Sciatic nerve (tissue), 2 donors: ENCODE results near the gene PRDM15. TPM values are rescaled to one million over a fixed set of nuclear protein-coding genes. Genes with fewer than 3 reads are reported as not detected.

ENCODE experiments used
- ATAC-seq: fragments of 200-7000 bp; cut with Tn5 transposase; one replicate; pipeline ENCODE4 v1.9.1; 2020; ENCODE audit warnings: mild to moderate bottlenecking, moderate library complexity
- DNase-seq: peaks from one replicate; pipeline ENCODE4 v3.0.0-alpha.2; 2020; ENCODE audit warnings: low spot score
- intact Hi-C: fragments of 100-400 bp; cut with DNase I; formaldehyde crosslinking; loops from one replicate; pipeline ENCODE4 v1.14.2; 2022
- total RNA-seq: library from RNA; stranded (reverse); fragmentation: NEBNext Ultra II Directional; extraction: Animal tissue kit (Norgen Biotek cat#: 25700); gene quantifications from one replicate; pipeline ENCODE4 v1.2.1, GENCODE V29; 2021
- donor health status: DM: no; HTN: no; CAD: no.
- donor health status: DM: no; HTN: no; CAD: no.

The PRDM15 gene
- total RNA-seq, 1 donor from 2014 or later, result 10.0 TPM

DNA sequence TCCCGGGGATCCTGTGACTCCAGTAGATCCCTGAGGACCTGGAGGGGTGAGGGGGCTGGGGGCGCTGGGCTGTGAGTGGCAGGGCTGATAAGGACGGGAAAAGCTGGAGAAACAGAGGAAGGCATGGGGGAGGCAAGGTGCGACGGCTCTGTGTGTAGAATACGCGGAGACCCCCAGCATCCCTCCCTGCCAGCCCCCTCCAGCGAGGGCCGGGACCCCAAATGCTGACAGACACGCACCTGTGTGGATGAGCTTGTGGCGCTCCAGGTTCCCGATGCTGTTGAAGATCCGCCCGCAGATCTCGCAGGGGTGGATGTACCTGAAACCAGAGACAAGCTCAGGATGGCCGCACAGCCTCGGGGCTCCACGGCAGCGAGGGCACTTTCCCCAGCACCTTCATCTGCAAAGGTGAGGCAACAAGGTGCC is 59.3 kb downstream of the PRDM15 start:
- no peak for DNase-seq

DNA sequence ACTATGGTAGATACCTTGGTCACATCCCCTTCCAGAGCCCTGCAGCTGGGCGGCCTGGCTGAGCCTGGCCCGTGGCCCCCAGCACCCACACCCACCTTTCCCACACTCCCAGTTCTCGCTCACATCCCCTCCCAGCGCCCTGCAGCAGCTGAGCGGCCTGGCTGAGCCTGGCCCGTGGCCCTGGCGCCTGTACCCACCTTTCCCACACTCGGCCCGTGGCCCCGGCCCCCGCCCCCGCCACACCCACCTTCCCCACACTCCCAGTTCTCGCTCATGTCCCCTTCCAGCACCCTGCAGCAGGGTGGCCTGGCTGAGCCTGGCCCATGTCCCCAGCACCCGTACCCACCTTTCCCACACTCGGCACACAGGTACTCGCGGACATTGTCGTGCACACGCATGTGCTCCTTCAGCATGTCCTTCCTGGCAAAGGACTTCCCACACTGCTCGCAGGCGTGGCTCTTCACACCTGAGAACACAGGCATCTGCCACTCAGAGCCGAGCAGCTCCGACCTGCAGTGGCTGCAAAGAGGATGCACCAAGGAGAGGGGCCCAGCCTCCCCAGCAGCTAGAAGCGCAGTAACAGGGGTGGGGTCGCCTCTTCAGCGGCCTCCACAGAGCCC is 59.8 kb downstream of the PRDM15 start:
- ATAC-seq (no peak), DNase-seq (no peak)
- intact Hi-C loops, result loop anchor here (5.0 kb wide), 1 partner anchor 298 kb away; no protein-coding TSS in a partner anchor

More for the DNA sequence above, 59.3 kb downstream of the PRDM15 start:
- ATAC-seq, result no peak
- intact Hi-C loops, result loop anchor here (5.0 kb wide), 1 partner anchor 297 kb away; no protein-coding TSS in a partner anchor

DNA sequence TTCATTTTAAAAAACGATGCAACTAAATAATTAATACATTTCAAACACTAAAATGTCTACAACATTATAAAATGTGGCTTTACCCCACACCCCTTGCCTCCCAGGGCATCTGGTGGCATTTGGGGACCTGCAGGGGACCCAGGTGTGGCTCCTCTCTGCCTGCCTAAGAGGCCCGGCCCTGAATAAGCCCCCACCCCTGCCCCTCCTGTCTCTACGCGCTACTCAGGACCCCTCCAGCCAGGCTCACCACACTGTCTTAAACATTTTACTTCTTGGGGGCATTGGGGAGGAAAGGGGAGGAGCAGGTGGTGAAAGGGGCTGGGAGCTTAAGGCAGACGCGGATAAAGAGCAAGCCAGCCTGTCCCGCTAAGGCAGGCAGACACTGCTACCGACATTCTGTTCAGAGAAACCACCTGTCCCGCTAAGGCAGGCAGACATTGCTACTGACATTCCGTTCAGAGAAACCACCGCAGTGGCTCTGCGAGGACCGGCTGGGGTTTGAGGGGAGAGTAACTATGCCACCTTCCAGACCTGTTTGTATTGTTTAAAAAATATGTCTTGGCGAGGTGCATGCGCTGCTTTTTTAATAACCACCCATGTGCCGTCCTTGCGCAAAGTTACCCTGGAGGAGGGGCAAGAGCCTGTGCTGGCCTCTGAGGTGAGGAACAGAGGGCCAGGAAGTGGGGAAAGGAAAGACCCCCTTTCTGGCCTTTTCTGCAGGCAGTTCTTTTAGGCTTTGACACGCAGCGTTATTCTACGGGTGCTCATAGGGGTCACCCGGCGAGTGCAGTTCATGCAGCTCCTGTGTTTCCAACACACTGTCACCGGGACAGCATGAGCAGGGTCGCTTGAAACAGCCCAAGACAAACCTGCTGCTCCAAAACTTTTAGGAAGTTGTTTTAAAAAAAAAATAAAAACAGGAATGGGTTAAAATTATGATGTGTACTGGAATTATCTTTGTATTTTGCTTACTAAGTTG is 61.0 kb downstream of the PRDM15 start:
- intact Hi-C loops, result loop anchor here (5.0 kb wide), 1 partner anchor 299 kb away; no protein-coding TSS in a partner anchor
- ATAC-seq, result no peak
- no peak for DNase-seq

DNA sequence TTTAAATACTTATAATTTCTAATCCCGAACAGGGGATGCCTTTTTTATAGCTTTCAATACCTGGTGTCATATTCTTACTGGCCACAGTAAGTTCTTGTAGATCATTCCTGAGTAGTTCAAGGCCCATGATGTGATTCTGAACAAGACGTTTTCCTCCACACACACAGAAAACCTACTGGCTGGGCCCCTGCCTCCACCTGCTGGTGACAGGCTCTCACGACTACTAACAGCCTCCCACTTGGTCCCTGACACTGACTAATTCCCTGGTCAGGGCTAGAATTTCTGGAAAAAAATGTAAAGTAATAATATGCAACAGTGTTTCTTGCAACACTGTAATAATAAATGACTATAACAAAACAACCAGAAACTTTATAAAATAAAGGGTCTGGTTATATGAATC is 61.9 kb downstream of the PRDM15 start:
- intact Hi-C loops, result loop anchor here (5.0 kb wide), 1 partner anchor 300 kb away; no protein-coding TSS in a partner anchor
- ATAC-seq, result peak; percentile 85

DNA sequence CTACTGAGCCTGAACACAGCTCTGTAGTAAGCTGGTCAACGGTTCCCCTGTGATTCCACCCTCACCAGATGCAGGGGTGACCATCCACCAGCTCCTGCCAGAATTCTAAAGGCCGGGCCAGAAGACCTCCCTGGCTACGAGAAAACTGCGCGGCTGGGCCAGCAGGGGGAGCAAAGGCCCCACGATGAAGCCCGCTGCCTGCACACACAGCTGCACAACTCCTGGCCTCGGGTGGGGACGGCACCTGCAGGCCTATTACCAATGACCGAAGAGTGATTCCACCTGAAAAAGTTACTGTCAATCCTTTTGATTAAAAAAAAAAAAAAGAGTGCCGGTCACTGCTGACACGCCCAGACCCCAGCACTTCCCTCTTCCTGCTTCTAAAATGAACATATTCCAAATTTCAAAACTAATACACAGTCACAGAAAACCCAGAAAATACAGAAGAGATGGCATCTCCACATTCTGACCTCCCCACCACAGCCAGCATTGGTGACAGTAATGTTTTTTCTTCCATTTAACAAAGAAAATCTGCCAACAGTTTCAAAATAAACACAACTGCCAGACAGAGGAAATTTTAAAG is 62.5 kb downstream of the PRDM15 start:
- intact Hi-C loops, result loop anchor here (5.0 kb wide), 1 partner anchor 301 kb away; no protein-coding TSS in a partner anchor
- DNase-seq (peak; percentile 78), ATAC-seq (peak; percentile 93)

More for the DNA sequence above, 61.9 kb downstream of the PRDM15 start:
- DNase-seq, result no peak

DNA sequence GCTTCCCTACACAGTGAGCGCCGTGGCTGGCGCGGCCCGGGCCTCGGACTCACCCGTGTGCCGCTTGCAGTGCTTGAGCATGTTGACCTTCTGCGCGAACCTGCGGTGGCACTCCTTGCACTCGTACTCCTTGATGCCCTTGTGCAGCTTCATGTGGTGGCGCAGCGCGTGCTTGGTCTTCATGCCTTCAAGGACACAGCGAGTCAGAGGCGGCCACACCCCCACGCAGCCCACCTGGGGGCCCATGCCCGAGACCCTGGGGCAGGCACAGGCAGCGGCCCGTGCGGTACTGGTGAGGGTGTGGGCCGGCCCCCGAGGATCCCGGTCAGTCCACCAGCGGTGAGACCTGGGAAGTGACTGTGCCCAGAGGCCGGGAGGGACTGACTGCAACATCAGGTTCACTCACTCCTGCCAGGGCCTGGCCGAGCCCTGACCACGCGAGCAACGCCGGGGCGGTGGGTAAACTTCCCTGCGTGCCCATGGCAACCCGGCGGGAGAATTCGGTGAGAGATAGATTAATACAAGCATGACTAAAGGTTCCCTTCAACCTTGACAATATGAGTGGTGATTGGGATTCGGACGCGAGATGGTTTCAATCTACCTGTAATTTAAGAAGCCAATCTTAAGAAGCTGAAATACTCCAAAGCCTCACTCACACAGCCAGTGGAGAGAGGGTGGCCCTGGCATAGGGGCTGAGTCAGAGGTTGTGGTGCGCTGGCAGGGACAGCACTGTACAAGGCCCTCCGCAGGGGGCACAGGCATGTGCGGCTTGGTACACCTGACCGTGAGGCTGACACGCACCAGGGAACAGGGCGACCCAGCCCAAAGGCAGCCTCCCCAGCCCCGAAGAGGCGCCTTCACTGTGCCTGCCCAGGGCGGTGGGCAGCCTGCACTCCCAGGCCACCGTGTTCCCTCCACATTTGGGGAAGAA is 63.2 kb downstream of the PRDM15 start:
- intact Hi-C loops, result loop anchor here (5.0 kb wide), 1 partner anchor 301 kb away; no protein-coding TSS in a partner anchor
- peak; percentile 33 for ATAC-seq

DNA sequence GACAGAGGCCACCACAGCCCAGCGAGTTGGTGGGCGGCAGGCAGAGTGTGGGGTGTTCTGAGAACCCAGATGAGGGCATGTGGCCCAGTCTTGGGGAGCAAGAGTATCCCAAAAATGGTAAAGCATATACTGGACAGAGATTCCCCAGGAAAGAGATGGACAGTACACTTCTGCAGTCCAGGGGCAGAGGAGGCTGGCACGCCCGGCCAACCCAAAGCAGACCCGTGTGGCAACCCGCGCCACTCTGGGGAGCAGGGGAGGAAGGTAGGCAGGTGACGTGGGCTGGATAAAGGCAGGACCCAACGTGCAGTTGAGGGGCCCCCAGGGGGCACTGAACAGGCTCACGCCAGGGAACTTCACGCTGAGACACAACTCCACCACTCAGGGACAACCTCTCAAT is 65.9 kb downstream of the PRDM15 start:
- ATAC-seq, result no peak
- intact Hi-C loops, result no loop called here
- DNase-seq, result no peak

More for the DNA sequence above, 63.2 kb downstream of the PRDM15 start:
- peak; percentile 56 for DNase-seq

DNA sequence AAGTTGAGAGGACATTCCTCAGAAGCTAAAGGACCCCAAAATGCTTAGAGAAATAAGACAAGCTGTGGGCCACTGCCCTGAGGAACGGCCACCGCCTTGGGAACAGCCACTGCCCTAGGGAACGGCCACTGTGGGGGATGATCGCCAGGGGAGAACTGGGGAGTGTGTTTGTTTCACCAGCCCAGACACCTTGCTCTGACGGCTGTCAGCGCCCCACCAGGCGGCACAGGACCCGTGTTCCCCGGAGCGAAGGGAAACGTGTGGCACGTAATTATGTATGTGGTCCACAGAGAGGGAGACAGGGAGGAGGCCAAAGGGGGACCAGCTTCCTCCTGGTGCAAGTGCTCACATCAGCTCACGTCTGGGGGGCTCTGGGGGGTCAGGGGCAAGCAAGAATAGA is 66.5 kb downstream of the PRDM15 start:
- no peak for ATAC-seq
- DNase-seq, result no peak
- intact Hi-C loops, result no loop called here

DNA sequence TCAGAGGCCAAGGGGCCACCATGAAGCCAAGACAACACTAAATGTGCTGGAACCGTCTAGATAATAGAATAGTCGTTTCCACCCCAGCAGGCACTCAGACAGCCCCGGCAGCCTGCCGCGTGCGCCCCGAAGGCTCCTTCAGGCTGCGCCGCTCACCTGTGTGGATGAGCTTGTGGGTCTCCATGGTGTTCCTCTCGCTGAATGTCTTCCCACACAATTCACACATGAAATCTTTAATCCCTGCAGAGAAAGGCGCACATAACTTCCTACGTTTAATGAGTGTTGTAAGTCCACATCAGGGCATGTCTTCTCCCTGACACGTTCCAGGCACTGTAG is 68.6 kb downstream of the PRDM15 start:
- ATAC-seq (no peak), DNase-seq (no peak)
- intact Hi-C loops, result no loop called here

DNA sequence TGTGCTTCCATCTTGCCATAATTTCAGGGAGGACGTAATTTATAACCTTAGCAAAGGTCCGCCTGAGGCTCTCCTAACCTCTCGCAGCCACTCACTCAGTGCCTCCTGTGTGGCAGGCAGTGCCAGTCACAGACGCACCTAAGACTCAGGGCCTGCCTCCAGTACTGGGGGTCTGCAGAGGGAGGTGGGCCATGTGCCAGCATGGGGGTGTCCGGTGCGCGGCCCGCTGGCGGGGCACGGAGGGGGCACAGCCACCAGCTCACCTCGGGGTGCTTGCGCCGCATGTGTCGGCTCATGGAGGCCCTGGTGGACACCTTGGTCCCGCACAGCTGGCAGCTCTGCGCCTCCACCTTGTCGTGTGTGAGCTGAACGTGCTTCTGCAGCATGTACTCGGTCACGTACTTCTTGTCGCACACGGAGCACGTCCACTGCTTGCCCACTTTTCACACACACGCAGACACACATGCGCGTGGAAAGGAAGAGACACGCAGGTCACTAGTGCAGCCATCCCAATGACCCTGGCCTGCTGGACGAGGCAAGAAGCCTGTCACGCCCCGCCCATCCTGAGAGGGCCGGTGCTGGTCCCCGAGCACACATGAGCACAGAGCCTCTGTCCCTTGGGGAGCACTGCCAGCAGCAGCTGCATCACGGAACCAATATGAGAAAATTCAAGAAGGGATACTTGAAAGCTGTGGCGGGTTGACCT is 69.1 kb downstream of the PRDM15 start:
- ATAC-seq, result no peak
- intact Hi-C loops, result no loop called here
- no peak for DNase-seq

DNA sequence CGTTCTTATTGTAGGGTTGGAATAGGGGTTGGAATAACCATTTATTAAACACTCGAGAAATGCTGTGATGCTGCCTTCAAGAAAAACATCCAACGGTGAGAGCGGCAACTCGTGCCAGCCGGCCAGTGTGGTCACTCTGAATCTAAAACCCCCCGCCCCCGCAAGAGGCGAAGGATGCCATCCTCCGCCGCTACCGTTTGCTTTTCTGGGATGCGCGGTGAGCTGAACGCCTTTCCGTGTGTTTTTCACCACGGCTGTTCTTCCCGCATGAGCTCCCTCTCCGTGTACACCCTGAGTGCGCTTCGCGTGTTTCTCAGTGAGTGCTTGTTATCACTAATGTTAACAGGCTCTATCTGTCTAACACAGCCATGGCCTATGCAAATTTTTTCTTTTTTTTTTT is 70.3 kb downstream of the PRDM15 start:
- intact Hi-C loops, result no loop called here
- ATAC-seq (no peak), DNase-seq (no peak)

DNA sequence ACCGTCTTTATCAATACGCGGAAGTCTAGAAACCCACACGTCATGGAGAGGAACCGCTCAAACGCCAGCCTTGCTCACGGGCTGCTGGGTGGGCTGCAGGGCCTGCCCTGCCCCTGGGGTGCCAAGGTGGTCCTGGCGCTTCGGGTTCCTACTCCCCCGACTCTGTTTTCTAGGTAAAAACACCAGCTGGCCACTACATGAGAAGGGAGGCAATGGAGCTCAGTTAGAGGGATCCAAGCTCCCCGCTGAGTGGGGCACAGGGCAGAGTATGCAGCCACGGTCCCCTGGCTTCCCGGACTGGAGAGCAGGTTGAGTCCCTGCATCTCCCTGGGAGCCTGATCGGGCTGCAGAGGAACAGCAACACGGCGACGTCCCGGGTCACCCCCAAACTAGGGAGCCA is 71.0 kb downstream of the PRDM15 start:
- intact Hi-C loops, result no loop called here
- no peak for ATAC-seq
- no peak for DNase-seq

DNA sequence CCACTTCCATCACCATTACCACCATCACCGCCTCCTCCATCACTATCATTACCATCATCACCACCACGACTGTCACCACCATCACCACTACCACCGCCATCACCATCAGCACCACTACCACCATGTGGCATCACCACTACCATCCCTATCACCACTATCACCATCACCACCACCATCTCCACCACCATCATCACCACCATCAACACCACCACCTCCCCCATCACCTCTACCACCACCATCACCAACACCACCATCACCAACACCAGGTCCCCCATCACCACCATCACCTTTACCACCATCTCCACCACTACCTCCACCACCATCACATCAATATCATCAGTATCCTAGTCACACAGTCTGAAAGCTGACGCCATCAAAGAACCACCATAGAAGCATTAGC is 72.4 kb downstream of the PRDM15 start:
- ATAC-seq (no peak), DNase-seq (no peak)
- intact Hi-C loops, result no loop called here

DNA sequence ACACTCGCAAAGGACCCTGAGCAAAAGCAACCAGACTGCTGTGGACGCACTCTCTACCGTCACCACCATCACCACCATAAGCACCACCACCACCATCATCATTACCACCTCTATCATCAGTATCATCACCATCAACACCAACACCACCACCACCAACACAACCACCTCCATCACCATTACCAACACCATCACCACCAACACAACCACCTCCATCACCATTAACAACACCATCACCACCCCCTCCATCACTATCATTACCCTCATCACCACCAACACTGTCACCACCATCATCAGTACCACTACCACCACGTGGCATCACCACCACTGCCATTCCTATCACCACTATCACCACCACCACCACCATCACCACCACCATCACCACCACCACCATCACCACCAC is 73.5 kb downstream of the PRDM15 start:
- intact Hi-C loops, result no loop called here
- ATAC-seq (no peak), DNase-seq (no peak)

DNA sequence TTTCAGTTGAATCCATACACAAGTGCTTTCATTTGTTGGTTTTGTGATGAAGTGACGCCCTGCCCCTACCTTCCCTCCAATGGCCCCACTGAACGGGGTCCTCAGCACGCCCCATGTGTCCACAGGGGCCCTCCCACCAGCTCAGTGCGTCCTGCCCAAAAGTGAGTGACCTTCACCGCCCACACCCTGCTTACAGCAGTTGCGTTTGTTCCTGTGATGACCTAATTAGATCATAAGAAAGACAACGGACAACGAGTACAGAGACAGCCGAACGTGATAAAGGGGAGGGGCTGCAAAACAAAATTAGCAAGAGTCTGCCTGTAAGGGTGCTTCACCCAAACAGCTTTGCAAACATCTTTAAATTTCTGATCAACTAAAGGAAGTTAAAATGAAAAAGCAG is 74.1 kb downstream of the PRDM15 start:
- DNase-seq, result no peak
- no peak for ATAC-seq
- intact Hi-C loops, result no loop called here

DNA sequence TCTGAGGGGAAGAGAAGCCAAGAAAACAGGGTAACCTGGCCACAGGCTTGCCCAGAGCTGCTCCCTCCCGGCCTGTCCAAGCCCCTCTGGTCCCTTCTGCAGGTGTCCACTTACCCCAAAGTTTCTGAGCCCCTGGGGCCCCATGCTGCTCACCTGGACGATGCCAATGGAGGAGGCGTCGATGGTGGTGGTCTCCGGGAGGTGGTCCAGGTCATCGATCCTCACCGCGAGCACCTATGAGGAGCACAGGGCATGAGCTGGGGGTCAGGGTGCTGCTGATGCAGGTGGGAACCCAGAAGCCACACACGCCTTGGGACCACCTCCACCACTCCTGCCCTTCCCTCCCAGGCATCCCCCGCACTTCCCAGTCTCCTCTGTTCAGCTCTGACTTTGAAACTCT is 74.8 kb downstream of the PRDM15 start:
- ATAC-seq (no peak), DNase-seq (no peak)
- intact Hi-C loops, result no loop called here

DNA sequence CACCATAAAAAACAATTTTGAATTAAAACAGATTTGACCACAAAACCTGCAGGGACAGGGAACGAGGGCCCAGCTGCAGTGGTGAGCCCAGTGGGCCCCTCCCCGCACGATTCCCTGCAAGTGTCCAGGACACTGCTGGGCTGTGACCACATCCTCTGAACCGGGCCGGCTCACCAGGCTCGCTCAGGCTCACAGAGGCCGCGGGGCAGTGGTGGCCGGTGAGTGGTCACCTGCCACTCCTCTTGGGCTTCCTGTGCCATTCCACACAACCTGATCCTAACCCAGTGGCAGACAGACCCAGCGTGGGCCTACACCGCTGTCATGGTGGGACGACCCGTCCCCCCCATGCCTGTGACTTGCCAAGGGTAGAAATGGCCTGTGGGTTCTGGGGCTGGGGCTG is 75.8 kb downstream of the PRDM15 start:
- DNase-seq (no peak), ATAC-seq (peak; percentile 83)
- intact Hi-C loops, result no loop called here

DNA sequence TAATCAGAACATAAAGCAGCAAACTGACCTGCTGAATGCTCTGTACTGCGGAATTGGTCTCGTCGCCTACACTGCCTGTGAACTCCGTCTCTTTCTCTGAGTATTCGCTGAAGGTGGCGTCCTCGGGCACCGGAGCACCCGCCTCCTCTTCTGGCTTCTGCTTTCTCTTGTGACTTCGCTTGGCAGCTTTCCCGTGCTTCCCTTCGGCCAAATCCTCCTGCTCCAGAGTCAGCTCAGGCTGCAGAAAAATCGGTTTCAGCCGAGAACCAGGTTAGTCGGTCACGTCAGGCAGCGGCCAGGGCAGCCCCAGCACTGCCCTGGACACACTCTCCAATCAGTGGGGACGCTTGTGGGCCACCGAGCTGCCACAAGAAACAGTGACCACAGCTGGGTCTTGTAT is 76.5 kb downstream of the PRDM15 start:
- intact Hi-C loops, result no loop called here
- ATAC-seq (peak; percentile 72), DNase-seq (peak; percentile 82)
